HEK293 (cell line): ENCODE results near the gene CPLX3.
A peak's percentile ranks its signal among the peaks of the same experiment; 100 is the strongest.

ENCODE experiments used
- CTCF ChIA-PET: fragments of 350-600 bp; formaldehyde crosslinking; extraction: SDS; loops from one replicate; lab custom pipeline; 2021; ENCODE audit warnings: antibody characterized with exemption; lab: Yijun Ruan, JAX
- POLR2A ChIA-PET: fragments of 300-600 bp; formaldehyde crosslinking; extraction: SDS; loops from one replicate; lab custom pipeline; 2020; ENCODE audit warnings: antibody characterized with exemption, inconsistent platforms; lab: Yijun Ruan, JAX
- H3K27ac ChIP-seq: fragments of 200-500 bp; sonication (Bioruptor generic); 2 replicates; pipeline ENCODE4 v1.5.1; 2014; ENCODE audit warnings: low read depth, low read length, control low read depth, inconsistent platforms; ENCODE audit errors: extremely low read depth
- H3K36me3 ChIP-seq, 2 experiments: fragments of 200-500 bp in 1 of 2; sonication (Bioruptor generic) in 1 of 2; 1 replicate in 1 of 2; 2 replicates in 1 of 2; pipeline ENCODE4 v1.5.1; 2014 to 2017; ENCODE audit warnings: inconsistent platforms in 2 of 2, low read length in 2 of 2; ENCODE audit not compliant: control insufficient read depth in 2 of 2, insufficient read depth in 1 of 2
- H3K4me1 ChIP-seq: fragments of 200-500 bp; sonication (Bioruptor generic); 2 replicates; pipeline ENCODE4 v1.5.1; 2014; ENCODE audit warnings: mild to moderate bottlenecking, low read length, inconsistent platforms; ENCODE audit not compliant: control insufficient read depth, insufficient read depth
- H3K4me3 ChIP-seq: 2 replicates; pipeline ENCODE4 v1.5.1; 2011; ENCODE audit warnings: low read depth, mild to moderate bottlenecking, control low read depth, low read length, moderate library complexity
- H3K9me3 ChIP-seq: fragments of 200-500 bp; sonication (Bioruptor generic); 2 replicates; pipeline ENCODE4 v1.5.1; 2014; ENCODE audit warnings: low read depth, low read length, inconsistent platforms; ENCODE audit not compliant: control insufficient read depth, insufficient read depth
- GLIS1 ChIP-seq: fragments of 450-650 bp; formaldehyde crosslinking; IDR thresholded peaks from 2 replicates; pipeline ENCODE4 v1.5.1; 2016; ENCODE audit warnings: missing biosample characterization, missing genetic modification characterization
- GLIS2 ChIP-seq: fragments of 450-650 bp; formaldehyde crosslinking; IDR thresholded peaks from 2 replicates; pipeline ENCODE4 v1.5.1; 2016; ENCODE audit warnings: missing biosample characterization, missing genetic modification characterization
- PATZ1 ChIP-seq: fragments of 450-650 bp; formaldehyde crosslinking; IDR thresholded peaks from 2 replicates; pipeline ENCODE4 v1.5.1; 2016; ENCODE audit warnings: missing biosample characterization, missing genetic modification characterization
- SP3 ChIP-seq: fragments of 450-650 bp; formaldehyde crosslinking; IDR thresholded peaks from 2 replicates; pipeline ENCODE4 v1.5.1; 2016; ENCODE audit warnings: missing biosample characterization, missing genetic modification characterization
- SP7 ChIP-seq: fragments of 450-650 bp; formaldehyde crosslinking; IDR thresholded peaks from 2 replicates; pipeline ENCODE4 v1.5.1; 2016; ENCODE audit warnings: missing biosample characterization, missing genetic modification characterization
- ZBTB17 ChIP-seq: fragments of 450-650 bp; formaldehyde crosslinking; IDR thresholded peaks from 2 replicates; pipeline ENCODE4 v1.5.1; 2016; ENCODE audit warnings: missing biosample characterization, missing genetic modification characterization
- ZBTB20 ChIP-seq: fragments of 450-650 bp; formaldehyde crosslinking; IDR thresholded peaks from 2 replicates; pipeline ENCODE4 v1.5.1; 2016; ENCODE audit warnings: missing biosample characterization, missing genetic modification characterization
- ZBTB48 ChIP-seq: fragments of 450-650 bp; formaldehyde crosslinking; IDR thresholded peaks from 2 replicates; pipeline ENCODE4 v1.5.1; 2016; ENCODE audit warnings: missing biosample characterization, missing genetic modification characterization
- ZIC2 ChIP-seq: fragments of 450-650 bp; formaldehyde crosslinking; IDR thresholded peaks from 2 replicates; pipeline ENCODE4 v1.5.1; 2016; ENCODE audit warnings: missing biosample characterization, missing genetic modification characterization
- ZNF266 ChIP-seq: fragments of 450-650 bp; formaldehyde crosslinking; IDR thresholded peaks from 2 replicates; pipeline ENCODE4 v1.5.1; 2016; ENCODE audit warnings: missing biosample characterization, missing genetic modification characterization, low read depth
- ZNF518A ChIP-seq: fragments of 450-650 bp; formaldehyde crosslinking; conservative IDR thresholded peaks from 2 replicates; pipeline ENCODE4 v1.5.1; 2016; ENCODE audit warnings: low read depth, missing biosample characterization, missing genetic modification characterization
- ZNF768 ChIP-seq: fragments of 450-650 bp; formaldehyde crosslinking; IDR thresholded peaks from 2 replicates; pipeline ENCODE4 v1.5.1; 2018; ENCODE audit warnings: missing biosample characterization, mild to moderate bottlenecking, missing genetic modification characterization
- ZNF792 ChIP-seq: fragments of 450-650 bp; formaldehyde crosslinking; IDR thresholded peaks from 2 replicates; pipeline ENCODE4 v1.5.1; 2016; ENCODE audit warnings: missing biosample characterization, missing genetic modification characterization
- TF ChIP-seq, protein P1 (sequence below): fragments of 450-650 bp; formaldehyde crosslinking; IDR thresholded peaks from 2 replicates; pipeline ENCODE4 v1.5.1; 2016; ENCODE audit warnings: missing biosample characterization, missing genetic modification characterization
- TF ChIP-seq, protein P2 (sequence below): fragments of 450-650 bp; formaldehyde crosslinking; IDR thresholded peaks from 2 replicates; pipeline ENCODE4 v1.5.1; 2016; ENCODE audit warnings: missing biosample characterization, missing genetic modification characterization

CPLX3 gene

GRCh38 chr15:74823324-74823723 is 3.1 kb upstream of the CPLX3 start:
- TF ChIP-seq ZNF768 (tag by site-specific recombination) (no peak), PATZ1 (0 out of 2 replicates have a peak, but pooled peaks have one; percentile 34), GLIS1 (tag by site-specific recombination) (0 out of 2 replicates have a peak, but pooled peaks have one; percentile 24), SP3 (tag by site-specific recombination) (no peak), ZBTB17 (peak; percentile 36; the same call in 1 of the 2 replicates), ZBTB20 (tag by site-specific recombination) (peak; percentile 16; the same call in 1 of the 2 replicates), GLIS2 (peak; percentile 20; the same call in 1 of the 2 replicates), ZIC2 (tag by site-specific recombination) (0 out of 2 replicates have a peak, but pooled peaks have one; percentile 22), ZNF792 (tag by site-specific recombination) (no peak), SP7 (0 out of 2 replicates have a peak, but pooled peaks have one; percentile 21), ZNF518A (tag by site-specific recombination) (no peak), ZBTB48 (0 out of 2 replicates have a peak, but pooled peaks have one; percentile 22), ZNF266 (tag by site-specific recombination) (no peak)
- TF ChIP-seq, protein P1, sequence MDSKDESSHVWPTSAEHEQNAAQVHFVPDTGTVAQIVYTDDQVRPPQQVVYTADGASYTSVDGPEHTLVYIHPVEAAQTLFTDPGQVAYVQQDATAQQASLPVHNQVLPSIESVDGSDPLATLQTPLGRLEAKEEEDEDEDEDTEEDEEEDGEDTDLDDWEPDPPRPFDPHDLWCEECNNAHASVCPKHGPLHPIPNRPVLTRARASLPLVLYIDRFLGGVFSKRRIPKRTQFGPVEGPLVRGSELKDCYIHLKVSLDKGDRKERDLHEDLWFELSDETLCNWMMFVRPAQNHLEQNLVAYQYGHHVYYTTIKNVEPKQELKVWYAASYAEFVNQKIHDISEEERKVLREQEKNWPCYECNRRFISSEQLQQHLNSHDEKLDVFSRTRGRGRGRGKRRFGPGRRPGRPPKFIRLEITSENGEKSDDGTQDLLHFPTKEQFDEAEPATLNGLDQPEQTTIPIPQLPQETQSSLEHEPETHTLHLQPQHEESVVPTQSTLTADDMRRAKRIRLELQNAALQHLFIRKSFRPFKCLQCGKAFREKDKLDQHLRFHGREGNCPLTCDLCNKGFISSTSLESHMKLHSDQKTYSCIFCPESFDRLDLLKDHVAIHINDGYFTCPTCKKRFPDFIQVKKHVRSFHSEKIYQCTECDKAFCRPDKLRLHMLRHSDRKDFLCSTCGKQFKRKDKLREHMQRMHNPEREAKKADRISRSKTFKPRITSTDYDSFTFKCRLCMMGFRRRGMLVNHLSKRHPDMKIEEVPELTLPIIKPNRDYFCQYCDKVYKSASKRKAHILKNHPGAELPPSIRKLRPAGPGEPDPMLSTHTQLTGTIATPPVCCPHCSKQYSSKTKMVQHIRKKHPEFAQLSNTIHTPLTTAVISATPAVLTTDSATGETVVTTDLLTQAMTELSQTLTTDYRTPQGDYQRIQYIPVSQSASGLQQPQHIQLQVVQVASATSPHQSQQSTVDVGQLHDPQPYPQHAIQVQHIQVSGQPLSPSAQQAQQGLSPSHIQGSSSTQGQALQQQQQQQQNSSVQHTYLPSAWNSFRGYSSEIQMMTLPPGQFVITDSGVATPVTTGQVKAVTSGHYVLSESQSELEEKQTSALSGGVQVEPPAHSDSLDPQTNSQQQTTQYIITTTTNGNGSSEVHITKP (tag by site-specific recombination), result peak; percentile 54
- TF ChIP-seq, protein P2, sequence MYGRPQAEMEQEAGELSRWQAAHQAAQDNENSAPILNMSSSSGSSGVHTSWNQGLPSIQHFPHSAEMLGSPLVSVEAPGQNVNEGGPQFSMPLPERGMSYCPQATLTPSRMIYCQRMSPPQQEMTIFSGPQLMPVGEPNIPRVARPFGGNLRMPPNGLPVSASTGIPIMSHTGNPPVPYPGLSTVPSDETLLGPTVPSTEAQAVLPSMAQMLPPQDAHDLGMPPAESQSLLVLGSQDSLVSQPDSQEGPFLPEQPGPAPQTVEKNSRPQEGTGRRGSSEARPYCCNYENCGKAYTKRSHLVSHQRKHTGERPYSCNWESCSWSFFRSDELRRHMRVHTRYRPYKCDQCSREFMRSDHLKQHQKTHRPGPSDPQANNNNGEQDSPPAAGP, result 0 out of 2 replicates have a peak, but pooled peaks have one; percentile 22
- no peak overlapping the region for H3K27ac ChIP-seq
- no peaks in the 10 kb centered on the region for H3K9me3 ChIP-seq
- CTCF ChIA-PET, result interaction anchor here (0.6 to 1.6 kb wide), 3 partner anchors 13 to 201 kb away, joined by 3 to 4 read pairs (median 3); no protein-coding TSS in a partner anchor
- 0 out of 2 replicates have a peak, but pooled peaks cover 2% of the 10 kb centered on the region for H3K4me1 ChIP-seq
- no peak overlapping the region for H3K4me3 ChIP-seq
- H3K36me3 ChIP-seq, result no peaks in the 10 kb centered on the region
- POLR2A ChIA-PET, result no interaction called here
